CD4-positive, alpha-beta T cell (primary cell): ENCODE data around the gene CERK. TPM values are rescaled to one million over a fixed set of nuclear protein-coding genes. Genes with fewer than 3 reads are reported as not detected.

Experiments
- ATAC-seq: fragments of 200-7000 bp; cut with Tn5 transposase; one replicate; pipeline ENCODE4 v1.10.0; 2022; ENCODE audit warnings: mild to moderate bottlenecking; ENCODE audit not compliant: poor library complexity
- CTCF ChIA-PET: fragments of 350-600 bp; sonication (Branson Sonifier 250); formaldehyde crosslinking; loops from one replicate; lab custom pipeline; 2021; ENCODE audit warnings: antibody characterized with exemption, inconsistent platforms; lab: Charles Lee
- POLR2A ChIA-PET: fragments of 350-600 bp; sonication (Branson Sonifier 250); formaldehyde crosslinking; loops from one replicate; lab custom pipeline; 2021; ENCODE audit warnings: antibody characterized with exemption, inconsistent platforms; lab: Charles Lee
- DNase-seq, 14 experiments: peaks; one replicate each; pipeline ENCODE4 v3.0.0-alpha.2; 2013 to 2020; ENCODE audit warnings: mixed read lengths in 2 of 14
- H3K27ac ChIP-seq, 2 donors: one replicate each; pipeline versions ENCODE4 v1.5.1 to v1.7.0; 2013; ENCODE audit warnings: low read length in 2 of 2, low read depth in 1 of 2, mild to moderate bottlenecking in 1 of 2
- H3K27me3 ChIP-seq, 2 experiments: 1 replicate in 1 of 2; 2 replicates in 1 of 2; pipeline versions ENCODE4 v1.6.1 to v1.7.0; 2013; ENCODE audit warnings: low read length in 2 of 2, control low read depth in 1 of 2, mild to moderate bottlenecking in 1 of 2, moderate library complexity in 1 of 2; ENCODE audit not compliant: insufficient read depth in 2 of 2, control insufficient read depth in 1 of 2
- H3K36me3 ChIP-seq: one replicate; pipeline ENCODE4 v1.6.1; 2013; ENCODE audit warnings: low read length, control low read depth; ENCODE audit not compliant: insufficient read depth
- H3K4me1 ChIP-seq: one replicate; pipeline ENCODE4 v1.6.1; 2013; ENCODE audit warnings: low read length, control low read depth; ENCODE audit not compliant: insufficient read depth
- H3K4me3 ChIP-seq: one replicate; pipeline ENCODE4 v1.5.1; 2013; ENCODE audit warnings: mild to moderate bottlenecking, low read length, moderate library complexity
- H3K9me3 ChIP-seq, 2 experiments: 1 replicate in 1 of 2; 2 replicates in 1 of 2; pipeline versions ENCODE4 v1.6.1 to v1.7.0; 2013; ENCODE audit warnings: low read length in 2 of 2, mild to moderate bottlenecking in 2 of 2, control low read depth in 1 of 2, moderate library complexity in 1 of 2; ENCODE audit not compliant: control insufficient read depth in 1 of 2, insufficient read depth in 1 of 2
- H3K27ac Mint-ChIP-seq: one replicate; pipeline ENCODE4 v1.8.0; 2020; ENCODE audit warnings: mixed read lengths
- H3K27me3 Mint-ChIP-seq: one replicate; pipeline ENCODE4 v1.8.0; 2021; ENCODE audit warnings: mixed read lengths
- H3K36me3 Mint-ChIP-seq: one replicate; pipeline ENCODE4 v1.8.0; 2021; ENCODE audit warnings: low read depth, mixed read lengths
- H3K4me1 Mint-ChIP-seq: one replicate; pipeline ENCODE4 v1.8.0; 2021; ENCODE audit warnings: low read depth, mixed read lengths
- H3K4me3 Mint-ChIP-seq: one replicate; pipeline ENCODE4 v1.8.0; 2020; ENCODE audit warnings: mild to moderate bottlenecking, mixed read lengths
- H3K9me3 Mint-ChIP-seq: one replicate; pipeline ENCODE4 v1.8.0; 2020; ENCODE audit warnings: mixed read lengths
- CTCF ChIP-seq: fragments of 200-600 bp; IDR thresholded peaks from one replicate; pipeline ENCODE4 v1.8.0; 2022; ENCODE audit warnings: antibody characterized with exemption, mild to moderate bottlenecking
- intact Hi-C, 2 experiments: fragments of 100-400 bp; cut with DNase I in 1 of 2; cut with micrococcal nuclease in 1 of 2; formaldehyde crosslinking; loops; one replicate each; pipeline versions ENCODE4 v1.15.1 to v1.9.0; 2023 to 2025; cut with DNase I, micrococcal nuclease
- total RNA-seq, 174 experiments: library from RNA in 2 of 174; stranded (reverse) in 2 of 174; gene quantifications; one replicate each; pipeline ENCODE4 v1.2.3 and lab custom pipeline; 2021 to 2026

CERK gene
- total RNA-seq, 2 experiments from 2014 or later = 84.6 to 88.5 TPM

GRCh38 chr22:46752286-46752987 lies 14.4 kb upstream of the CERK start:
- TF ChIP-seq CTCF = no peak
- ChIA-PET POLR2A (no interaction called here), CTCF (no interaction called here)
- DNase-seq (no peak), ATAC-seq (no peak)
- Mint-ChIP-seq H3K9me3 (peaks cover 5% of the 10 kb centered on the region), H3K4me1 (peaks cover 38% of the 10 kb centered on the region), H3K4me3 (no peak overlapping the region), H3K36me3 (no peaks in the 10 kb centered on the region), H3K27ac (no peak overlapping the region), H3K27me3 (no peaks in the 10 kb centered on the region)
- Histone ChIP-seq H3K4me3 (no peak overlapping the region), H3K4me1 (peaks cover 59% of the 10 kb centered on the region), H3K27ac (no peak overlapping the region), H3K36me3 (no peaks in the 10 kb centered on the region), H3K9me3 (peaks cover 10% of the 10 kb centered on the region in 2 experiments), H3K27me3 (no peaks in the 10 kb centered on the region)
- intact Hi-C loops = no loop called here

DNA sequence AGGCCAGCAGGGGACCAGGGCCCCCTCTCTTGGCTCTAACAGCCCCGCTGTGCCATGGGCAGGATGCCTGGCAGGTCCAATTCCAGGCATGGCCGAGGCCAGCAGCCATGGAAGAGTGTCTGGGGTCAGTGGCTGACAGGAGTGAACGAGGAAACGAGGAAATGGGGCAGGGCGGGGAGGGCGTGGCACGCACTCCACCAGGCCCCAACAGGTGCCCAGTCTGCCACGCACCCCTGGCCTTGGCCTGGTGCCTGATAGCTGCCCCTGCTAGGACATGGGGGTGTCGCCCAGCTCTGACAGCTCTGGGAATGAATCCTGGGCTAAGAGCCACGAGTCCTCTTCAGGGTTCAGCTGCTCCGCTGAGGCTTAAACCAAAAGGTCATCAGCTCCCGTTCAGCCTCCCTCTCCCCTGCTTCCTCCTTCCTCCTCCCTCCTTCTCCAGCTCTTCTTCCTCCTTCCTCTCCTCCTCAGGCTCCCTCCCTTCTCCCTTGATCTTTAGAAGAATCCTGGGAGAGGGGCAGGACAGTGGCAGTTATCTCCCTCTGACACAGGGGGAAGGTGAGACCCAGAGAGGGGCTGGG lies 12.9 kb upstream of the CERK start:
- Mint-ChIP-seq H3K36me3 (no peaks in the 10 kb centered on the region), H3K27ac (peak overlapping the region; percentile 96), H3K4me3 (no peak overlapping the region), H3K4me1 (peaks cover 38% of the 10 kb centered on the region), H3K9me3 (no peaks in the 10 kb centered on the region), H3K27me3 (no peaks in the 10 kb centered on the region)
- intact Hi-C loops = no loop called here
- CTCF ChIA-PET = interaction anchor here (2.6 kb wide), 1 partner anchor 8 kb away, joined by 17 read pairs; no protein-coding TSS in a partner anchor
- ATAC-seq (no peak), DNase-seq (no peak)
- peaks cover 56% of the 10 kb centered on the region for H3K4me1 ChIP-seq
- no peak for TF ChIP-seq CTCF
- no peaks in the 10 kb centered on the region for H3K36me3 ChIP-seq
- no peak overlapping the region for H3K4me3 ChIP-seq
- H3K27me3 ChIP-seq = no peaks in the 10 kb centered on the region
- peak overlapping the region; percentile 29 to 91 for H3K27ac ChIP-seq
- POLR2A ChIA-PET = interaction anchor here (1.5 to 3.1 kb wide), 4 partner anchors 7 to 15 kb away, joined by 5 to 33 read pairs (median 16); partner anchors contain the start of gene TBC1D22A
- peaks cover 3 to 7% of the 10 kb centered on the region in 2 experiments for H3K9me3 ChIP-seq

DNA sequence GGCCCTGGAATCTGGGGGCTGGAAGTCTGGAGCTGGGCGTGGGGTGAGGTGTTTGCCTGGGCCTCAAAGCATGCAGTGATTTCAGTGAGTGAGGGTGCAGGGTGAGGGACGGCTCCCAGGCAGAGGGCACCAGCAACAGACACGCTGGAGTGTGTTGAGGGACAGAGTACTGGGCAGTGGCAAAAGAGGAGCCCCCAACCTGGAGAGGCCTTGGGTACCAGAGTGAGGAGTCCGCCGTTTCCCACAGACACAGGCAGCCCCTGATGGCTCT lies 12.4 kb upstream of the CERK start:
- intact Hi-C loops = no loop called here
- Histone ChIP-seq H3K9me3 (peaks cover 0 to 2% of the 10 kb centered on the region in 2 experiments), H3K27ac (peak overlapping the region; percentile 29 to 91), H3K27me3 (no peaks in the 10 kb centered on the region), H3K36me3 (no peaks in the 10 kb centered on the region), H3K4me1 (peaks cover 56% of the 10 kb centered on the region), H3K4me3 (no peak overlapping the region)
- no peak for DNase-seq
- H3K4me1 Mint-ChIP-seq = peaks cover 38% of the 10 kb centered on the region
- no peak for ATAC-seq
- no peak overlapping the region for H3K4me3 Mint-ChIP-seq
- ChIA-PET CTCF (interaction anchor here (2.6 kb wide), 1 partner anchor 8 kb away, joined by 17 read pairs; no protein-coding TSS in a partner anchor), POLR2A (interaction anchor here (1.5 to 3.1 kb wide), 4 partner anchors 8 to 15 kb away, joined by 5 to 33 read pairs (median 16); partner anchors contain the start of gene TBC1D22A)
- no peaks in the 10 kb centered on the region for H3K9me3 Mint-ChIP-seq
- H3K27me3 Mint-ChIP-seq = no peaks in the 10 kb centered on the region
- H3K36me3 Mint-ChIP-seq = no peaks in the 10 kb centered on the region
- H3K27ac Mint-ChIP-seq = peak overlapping the region; percentile 96
- no peak for TF ChIP-seq CTCF
